AG10803 (cell line): ENCODE results near the gene POMC.

Experiments used
- DNase-seq: peaks from one replicate; pipeline ENCODE4 v3.0.0; 2010; ENCODE audit warnings: low read depth
- H3K4me3 ChIP-seq: 2 replicates; pipeline ENCODE4 v1.5.1; 2011; ENCODE audit warnings: mild to moderate bottlenecking, low read length, control low read depth
- CTCF ChIP-seq: conservative IDR thresholded peaks from 2 replicates; pipeline ENCODE4 v1.5.1; 2011; ENCODE audit warnings: mild to moderate bottlenecking, low read length, control low read depth, inconsistent platforms

Gene POMC

GRCh38 chr2:25204190-25204838, 35.9 kb upstream of the POMC start:
- H3K4me3 ChIP-seq, result no peak overlapping the region
- DNase-seq, result no peak

GRCh38 chr2:25202275-25202674, 33.9 kb upstream of the POMC start:
- H3K4me3 ChIP-seq, result no peak overlapping the region
- DNase-seq, result no peak
- no peak for TF ChIP-seq CTCF

More at GRCh38 chr2:25204190-25204838, 35.9 kb upstream of the POMC start:
- TF ChIP-seq CTCF, result no peak

GRCh38 chr2:25201794-25202193, 33.4 kb upstream of the POMC start:
- DNase-seq, result no peak
- no peak for TF ChIP-seq CTCF
- no peak overlapping the region for H3K4me3 ChIP-seq

- no peak for DNase-seq
- H3K4me3 ChIP-seq, result no peak overlapping the region
- TF ChIP-seq CTCF, result 0 out of 2 replicates have a peak, but pooled peaks have one; percentile 23
These were observed 32.9 kb upstream of the POMC start for GRCh38 chr2:25201265-25201664.

GRCh38 chr2:25198576-25198975, 30.2 kb upstream of the POMC start:
- no peak for TF ChIP-seq CTCF
- no peak for DNase-seq
- H3K4me3 ChIP-seq, result no peak overlapping the region

- H3K4me3 ChIP-seq, result no peak overlapping the region
- TF ChIP-seq CTCF, result no peak
- DNase-seq, result no peak
These were observed 29.8 kb upstream of the POMC start for GRCh38 chr2:25198209-25198525.

GRCh38 chr2:25197336-25198208, 29.2 kb upstream of the POMC start:
- DNase-seq, result peak; percentile 38
- TF ChIP-seq CTCF, result no peak
- no peak overlapping the region for H3K4me3 ChIP-seq
